Sigmoid colon (tissue), 7 donors: ENCODE measurements around the gene LRP1B. TPM values are rescaled to one million over a fixed set of nuclear protein-coding genes. Genes with fewer than 3 reads are reported as not detected.
"Not testable (repeated sequence)": the region's sequence is repeated elsewhere in the genome, so short reads cannot be mapped to it uniquely, and the experiment has no call there.

Source experiments
- DNase-seq: peaks from one replicate; pipeline ENCODE4 v3.0.0-alpha.2; 2019
- H3K27ac ChIP-seq, 4 donors: fragments of 200-600 bp; sonication (generic); one replicate each; pipeline ENCODE4 v1.5.1; 2016 to 2019; ENCODE audit warnings: mild to moderate bottlenecking in 1 of 4
- H3K27me3 ChIP-seq, 3 donors: fragments of 200-600 bp; sonication (generic); one replicate each; pipeline ENCODE4 v1.5.1; 2019; ENCODE audit warnings: mild to moderate bottlenecking in 1 of 3
- H3K36me3 ChIP-seq, 4 donors: fragments of 200-600 bp; sonication (generic); one replicate each; pipeline ENCODE4 v1.5.1; 2016 to 2019
- H3K4me1 ChIP-seq, 4 donors: fragments of 200-600 bp; sonication (generic); one replicate each; pipeline ENCODE4 v1.5.1; 2017 to 2019
- H3K4me3 ChIP-seq, 4 donors: fragments of 200-600 bp; sonication (generic); one replicate each; pipeline ENCODE4 v1.5.1; 2017 to 2019; ENCODE audit warnings: mild to moderate bottlenecking in 2 of 4, moderate library complexity in 1 of 4
- H3K9me3 ChIP-seq, 4 donors: fragments of 200-600 bp in 3 of 4; sonication (generic) in 3 of 4; one replicate each; pipeline versions ENCODE4 v1.5.1 to v1.6.1; 2013 to 2019
- CTCF ChIP-seq, 4 experiments: fragments of 450-650 bp in 3 of 4; fragments of 200-600 bp in 1 of 4; IDR thresholded peaks; one replicate each; pipeline ENCODE4 v1.5.1; 2016 to 2019; ENCODE audit warnings: antibody characterized with exemption in 4 of 4, mild to moderate bottlenecking in 3 of 4, moderate library complexity in 2 of 4
- EP300 ChIP-seq, 4 donors: sonication (generic); formaldehyde crosslinking; IDR thresholded peaks; one replicate each; pipeline ENCODE4 v1.6.1; 2017; ENCODE audit warnings: antibody characterized with exemption in 4 of 4
- POLR2A ChIP-seq, 2 donors: fragments of 450-650 bp; IDR thresholded peaks; one replicate each; pipeline ENCODE4 v1.6.1; 2016; ENCODE audit warnings: antibody characterized with exemption in 2 of 2, mild to moderate bottlenecking in 2 of 2, moderate library complexity in 2 of 2
- POLR2AphosphoS5 ChIP-seq, 4 donors: sonication (generic); formaldehyde crosslinking; IDR thresholded peaks; one replicate each; pipeline ENCODE4 v1.6.1; 2017; ENCODE audit warnings: antibody characterized with exemption in 4 of 4
- WGBS, 2 donors: extraction: QIAGEN DNeasy Blood & Tissue Kit; methylation state at CpG; one replicate each; pipeline ENCODE4 v1.1.7; 2013; 5-methylcytosine and 5-hydroxymethylcytosine counted together
- intact Hi-C: fragments of 100-400 bp; cut with DNase I; formaldehyde crosslinking; loops from one replicate; pipeline ENCODE4 v1.15.1; 2023
- polyA plus RNA-seq, 3 donors: library from polyadenylated mRNA; stranded (reverse); fragments of 200-250 nt; gene quantifications; one replicate each; pipeline ENCODE4 v1.2.3, GENCODE V29; 2013
- total RNA-seq, 4 donors: library from RNA; depleted of rRNA; stranded (reverse); fragments of >200 nt; gene quantifications; one replicate each; pipeline ENCODE4 v1.1.0, GENCODE V29; 2016
- donor health status: healthy with polysubstance abuse.
- donor health status: Bipolar disorder and iron deficiency.
- donor health status: healthy.

The LRP1B gene
- total and polyA plus RNA-seq, 7 donors: 0.06 to 5.1 (median 2.0) TPM; not detected in 1

- no peak for TF ChIP-seq POLR2A (IDR thresholded peaks at IDR 0.05)
- no peak for TF ChIP-seq POLR2AphosphoS5 (IDR thresholded peaks at IDR 0.05)
- TF ChIP-seq EP300 (IDR thresholded peaks at IDR 0.05): no peak
- no peak for TF ChIP-seq CTCF (IDR thresholded peaks at IDR 0.05)
- Histone ChIP-seq H3K4me3 (no peak overlapping the region), H3K4me1 (no peaks in the 10 kb centered on the region), H3K27me3 (no peaks in the 10 kb centered on the region), H3K27ac (no peak overlapping the region), H3K36me3 (no peaks in the 10 kb centered on the region), H3K9me3 (no peaks in the 10 kb centered on the region)
- DNase-seq: no peak
- intact Hi-C loops: no loop called here
- 52 to 82% methylated on average over 1 of the region's 1 CpG for WGBS, 2 donors
These were observed 1140.4 kb downstream of the LRP1B start for GRCh38 chr2:140990416-140990815.

GRCh38 chr2:140988597-140988996 lies 1142.2 kb downstream of the LRP1B start:
- H3K27me3 ChIP-seq: no peaks in the 10 kb centered on the region
- no peak for TF ChIP-seq POLR2AphosphoS5 (IDR thresholded peaks at IDR 0.05)
- TF ChIP-seq POLR2A (IDR thresholded peaks at IDR 0.05): no peak
- no peak for TF ChIP-seq EP300 (IDR thresholded peaks at IDR 0.05)
- no peak for TF ChIP-seq CTCF (IDR thresholded peaks at IDR 0.05)
- H3K9me3 ChIP-seq: no peaks in the 10 kb centered on the region
- no peaks in the 10 kb centered on the region for H3K4me1 ChIP-seq
- no peak for DNase-seq
- intact Hi-C loops: no loop called here
- no peak overlapping the region for H3K27ac ChIP-seq
- H3K4me3 ChIP-seq: no peak overlapping the region
- no peaks in the 10 kb centered on the region for H3K36me3 ChIP-seq

- intact Hi-C loops: no loop called here
These were observed 1144.4 kb downstream of the LRP1B start for GRCh38 chr2:140986456-140986855.

GRCh38 chr2:140975237-140975636 lies 1155.6 kb downstream of the LRP1B start:
- no peak for DNase-seq
- intact Hi-C loops: no loop called here
- Histone ChIP-seq H3K36me3 (no peaks in the 10 kb centered on the region), H3K27ac (no peak overlapping the region), H3K27me3 (no peaks in the 10 kb centered on the region), H3K4me3 (no peak overlapping the region), H3K4me1 (no peaks in the 10 kb centered on the region), H3K9me3 (no peaks in the 10 kb centered on the region)
- TF ChIP-seq EP300 (IDR thresholded peaks at IDR 0.05): no peak
- no peak for TF ChIP-seq CTCF (IDR thresholded peaks at IDR 0.05)
- no peak for TF ChIP-seq POLR2AphosphoS5 (IDR thresholded peaks at IDR 0.05)
- no peak for TF ChIP-seq POLR2A (IDR thresholded peaks at IDR 0.05)

More at GRCh38 chr2:140986456-140986855, 1144.4 kb downstream of the LRP1B start:
- Histone ChIP-seq H3K36me3 (no peaks in the 10 kb centered on the region), H3K4me1 (no peaks in the 10 kb centered on the region), H3K9me3 (no peaks in the 10 kb centered on the region), H3K27me3 (no peaks in the 10 kb centered on the region), H3K27ac (no peak overlapping the region), H3K4me3 (no peak overlapping the region)
- DNase-seq: no peak
- 71 to 79% methylated on average over 1 of the region's 1 CpG for WGBS, 2 donors
- TF ChIP-seq POLR2A (IDR thresholded peaks at IDR 0.05) (no peak), EP300 (IDR thresholded peaks at IDR 0.05) (no peak), CTCF (IDR thresholded peaks at IDR 0.05) (no peak), POLR2AphosphoS5 (IDR thresholded peaks at IDR 0.05) (no peak)

- 80 to 87% methylated on average over 1 of the region's 1 CpG for WGBS, 2 donors
- Histone ChIP-seq H3K4me3 (no peak overlapping the region), H3K4me1 (no peaks in the 10 kb centered on the region), H3K36me3 (no peaks in the 10 kb centered on the region), H3K27ac (no peak overlapping the region), H3K9me3 (no peaks in the 10 kb centered on the region), H3K27me3 (no peaks in the 10 kb centered on the region)
- TF ChIP-seq POLR2AphosphoS5 (IDR thresholded peaks at IDR 0.05): no peak
- intact Hi-C loops: no loop called here
- no peak for DNase-seq
These were observed 1158.1 kb downstream of the LRP1B start for GRCh38 chr2:140972724-140973123.

GRCh38 chr2:140964324-140964723 lies 1166.5 kb downstream of the LRP1B start:
- H3K27me3 ChIP-seq, DNase-seq, H3K9me3 ChIP-seq, H3K4me1 ChIP-seq, H3K27ac ChIP-seq, intact Hi-C loops, H3K4me3 ChIP-seq, H3K36me3 ChIP-seq: not testable (repeated sequence)
- 55 to 87% methylated on average over 11 of the region's 11 CpGs for WGBS, 2 donors
